Right renal pelvis (tissue), 4 donors: ENCODE results near the gene MICAL3. TPM values are rescaled to one million over a fixed set of nuclear protein-coding genes. Genes with fewer than 3 reads are reported as not detected.
"Not testable (repeated sequence)": the region's sequence is repeated elsewhere in the genome, so short reads cannot be mapped to it uniquely, and the experiment has no call there.

Source experiments
- DNase-seq, 4 donors: peaks; one replicate each; pipeline ENCODE4 v3.0.0-alpha.2; 2013; ENCODE audit warnings: low read depth in 4 of 4, low spot score in 3 of 4, missing footprints in 1 of 4
- polyA plus RNA-seq, 4 donors: library from polyadenylated mRNA; unstranded; fragments of 120-200 nt; gene quantifications; one replicate each; pipeline ENCODE4 v1.2.1, GENCODE V29; 2013; ENCODE audit not compliant: insufficient read length in 4 of 4

Gene MICAL3
- polyA plus RNA-seq, 4 donors = 25.6 to 31.5 (median 27.7) TPM

GRCh38 chr22:18000441-18001039, 23.8 kb downstream of the MICAL3 start:
- peak in 2 of 4 donors; percentile 14 to 37 for DNase-seq

GRCh38 chr22:17999851-18000250, 24.5 kb downstream of the MICAL3 start:
- DNase-seq = no peak

DNA sequence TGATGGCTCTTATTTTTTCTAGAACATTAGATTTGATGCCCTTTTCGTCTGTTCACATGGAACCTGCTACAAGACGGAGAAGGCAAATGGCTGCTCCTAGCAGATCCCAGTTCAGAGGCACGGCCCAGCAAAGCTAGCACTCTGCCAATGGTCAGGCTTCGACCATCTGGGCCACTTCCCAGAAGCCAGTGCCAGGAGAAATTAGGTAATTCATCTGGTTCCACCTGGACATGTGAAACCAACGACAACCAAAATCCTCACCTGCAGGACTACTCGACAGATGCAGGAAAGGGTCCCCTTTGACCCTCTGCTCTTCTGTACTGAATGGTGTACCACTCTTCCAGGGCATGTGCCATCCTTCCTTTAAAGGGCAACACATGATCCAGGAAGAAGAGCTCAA, 25.4 kb downstream of the MICAL3 start:
- no peak for DNase-seq

- DNase-seq = no peak
These were observed 26.9 kb downstream of the MICAL3 start for GRCh38 chr22:17997456-17997855.

GRCh38 chr22:17995256-17995655, 29.1 kb downstream of the MICAL3 start:
- not testable (repeated sequence) for DNase-seq

DNA sequence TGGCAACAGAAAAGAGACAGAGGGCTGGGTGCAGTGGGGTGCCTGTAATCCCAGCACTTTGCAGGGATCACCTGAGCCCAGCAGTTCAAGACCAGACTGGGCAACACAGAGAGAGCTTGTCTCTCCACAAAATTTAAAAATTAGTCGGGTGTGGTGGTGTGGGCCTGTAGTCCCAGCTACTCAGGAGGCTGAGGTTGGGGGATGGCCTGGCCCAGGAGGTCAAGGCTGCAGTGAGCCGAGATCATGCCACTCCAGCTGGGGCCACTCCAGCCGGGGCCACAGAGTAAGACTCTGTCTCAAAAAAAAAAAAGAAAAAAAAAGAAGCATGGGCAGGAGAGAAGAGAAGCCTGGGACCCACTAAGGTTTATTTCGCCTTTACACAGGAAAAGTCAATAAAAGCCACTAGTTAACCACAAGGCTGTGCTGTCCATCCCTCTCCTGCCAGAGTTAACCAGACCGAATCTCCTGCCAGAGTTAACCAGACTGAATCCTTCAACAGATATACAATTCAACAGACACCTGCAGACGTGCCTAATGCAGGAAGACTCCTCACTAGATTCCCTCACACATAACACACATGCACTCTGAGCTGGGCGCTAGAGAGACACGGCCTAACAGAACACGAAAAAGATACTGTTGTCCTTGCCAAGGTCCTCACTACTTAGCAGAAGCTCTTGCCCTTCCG, 29.8 kb downstream of the MICAL3 start:
- no peak for DNase-seq

- not testable (repeated sequence) for DNase-seq
These were observed 31.4 kb downstream of the MICAL3 start for GRCh38 chr22:17992976-17993375.

- not testable (repeated sequence) for DNase-seq
These were observed 32.4 kb downstream of the MICAL3 start for GRCh38 chr22:17991992-17992391.

- DNase-seq = no peak
These were observed 33.4 kb downstream of the MICAL3 start for GRCh38 chr22:17990942-17991341.

- no peak for DNase-seq
These were observed 34.2 kb downstream of the MICAL3 start for GRCh38 chr22:17990147-17990546.

- DNase-seq = no peak
These were observed 35.4 kb downstream of the MICAL3 start for GRCh38 chr22:17988800-17989513.

DNA sequence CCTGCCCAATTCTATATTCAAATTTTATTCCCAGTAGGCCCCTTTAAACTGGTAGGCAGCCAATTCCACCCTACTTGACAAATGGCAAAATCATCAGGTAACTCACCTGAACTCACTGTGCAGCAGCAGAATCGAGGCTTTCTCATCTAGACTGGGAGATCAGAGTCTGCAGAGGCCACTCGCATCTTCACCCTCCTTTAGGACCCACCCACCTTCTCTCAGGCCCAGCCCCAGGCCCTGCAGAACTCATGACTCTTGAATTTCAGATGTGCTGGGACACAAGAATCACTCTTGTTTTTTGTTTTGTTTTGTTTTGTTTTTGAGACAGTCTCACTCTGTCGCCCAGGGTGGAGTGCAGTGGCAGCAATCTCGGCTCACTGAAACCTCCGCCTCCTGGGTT, 38.8 kb downstream of the MICAL3 start:
- no peak for DNase-seq

GRCh38 chr22:17985071-17985470, 39.3 kb downstream of the MICAL3 start:
- DNase-seq = not testable (repeated sequence)

DNA sequence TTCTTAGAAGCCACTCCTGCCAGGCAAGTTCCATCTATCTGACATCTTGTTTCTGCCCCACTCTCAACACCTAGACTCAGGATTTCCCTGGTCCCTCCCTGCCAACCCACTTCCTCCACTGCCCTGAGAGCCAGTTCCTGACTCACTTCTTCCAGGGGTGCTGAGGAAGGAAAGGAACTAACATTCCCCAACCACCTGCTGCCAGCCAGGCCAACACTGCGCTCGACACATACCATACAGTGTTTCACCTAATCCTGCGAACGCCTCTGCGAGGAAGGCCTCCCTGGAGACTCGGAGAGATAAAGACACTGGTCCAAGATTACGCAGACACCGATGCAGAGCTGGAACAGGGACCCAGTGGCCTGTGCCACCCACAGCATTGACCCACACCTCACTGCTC, 40.2 kb downstream of the MICAL3 start:
- DNase-seq = no peak

GRCh38 chr22:17982572-17983141, 41.7 kb downstream of the MICAL3 start:
- DNase-seq = no peak

- no peak for DNase-seq
These were observed 42.9 kb downstream of the MICAL3 start for GRCh38 chr22:17981497-17981896.

- DNase-seq = no peak
These were observed 43.7 kb downstream of the MICAL3 start for GRCh38 chr22:17980638-17981051.

DNA sequence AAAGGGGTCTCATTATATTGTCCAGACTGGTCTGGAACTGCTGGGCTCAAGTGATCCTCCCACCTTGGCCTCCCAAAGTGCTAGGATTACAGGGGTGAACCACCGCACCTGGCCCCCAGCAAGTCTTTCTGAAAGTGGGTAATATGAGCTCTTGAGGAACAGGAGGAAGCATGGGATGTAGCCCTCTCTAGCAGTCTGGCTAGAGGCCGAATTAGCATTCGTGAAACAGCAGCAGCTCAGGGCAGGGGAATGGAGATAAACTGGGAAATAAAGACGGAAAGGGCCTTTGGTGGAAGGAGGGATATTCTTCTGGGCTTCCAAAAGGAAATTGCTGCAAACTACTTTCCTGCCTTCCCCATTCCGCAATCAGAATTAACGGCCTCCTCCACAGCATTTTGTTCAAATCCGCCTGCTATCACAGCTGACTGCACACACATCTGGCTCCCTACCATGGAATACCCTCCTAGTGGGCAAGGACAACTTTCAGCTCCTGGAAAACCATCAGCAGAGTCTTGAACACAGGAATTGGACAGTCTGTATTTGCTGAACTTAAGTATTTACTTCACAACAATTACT, 44.3 kb downstream of the MICAL3 start:
- no peak for DNase-seq

DNA sequence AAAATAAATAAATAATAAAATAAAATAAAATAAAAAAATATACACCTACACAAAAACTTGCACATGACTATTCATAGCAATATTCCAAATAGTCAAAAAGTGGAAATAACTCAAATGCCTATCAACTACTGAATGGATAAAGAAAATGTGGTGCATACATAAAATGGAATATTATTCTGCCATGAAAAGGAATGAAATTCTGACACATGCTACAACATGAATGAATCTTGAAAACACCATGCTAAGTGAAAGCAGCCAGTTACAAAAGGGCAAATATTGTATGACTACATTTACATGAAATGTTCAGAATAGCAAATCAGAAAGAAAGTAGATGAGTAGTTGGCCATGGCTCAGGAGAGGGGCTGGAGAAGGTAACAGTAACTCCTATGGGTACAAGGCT, 46.3 kb downstream of the MICAL3 start:
- no peak for DNase-seq

GRCh38 chr22:17977371-17977770, 47.0 kb downstream of the MICAL3 start:
- no peak for DNase-seq

- DNase-seq = no peak
These were observed 48.2 kb downstream of the MICAL3 start for GRCh38 chr22:17976121-17976520.
